Spleen (tissue), 7 donors: ENCODE results near the gene KRTAP4-8.
"Not testable (repeated sequence)": the region's sequence is repeated elsewhere in the genome, so short reads cannot be mapped to it uniquely, and the experiment has no call there.

Experiments used
- CTCF ChIP-seq, 11 experiments: fragments of 200-600 bp in 7 of 11; fragments of 450-650 bp in 4 of 11; sonication (generic) in 4 of 11; IDR thresholded peaks in 8 of 11; conservative IDR thresholded peaks in 3 of 11; 1 replicate in 7 of 11; 2 replicates in 4 of 11; pipeline versions ENCODE4 v1.4.0 to v1.8.0; 2016 to 2021; ENCODE audit warnings: antibody characterized with exemption in 11 of 11, inconsistent platforms in 4 of 11, mild to moderate bottlenecking in 1 of 11
- POLR2A ChIP-seq, 3 donors: fragments of 450-650 bp; IDR thresholded peaks; one replicate each; pipeline ENCODE4 v1.5.1; 2017; ENCODE audit warnings: antibody characterized with exemption in 3 of 3, mild to moderate bottlenecking in 1 of 3
- POLR2AphosphoS5 ChIP-seq, 3 donors: sonication (generic); formaldehyde crosslinking; IDR thresholded peaks; one replicate each; pipeline ENCODE4 v1.5.1; 2017; ENCODE audit warnings: antibody characterized with exemption in 3 of 3
- donor health status: DM: no; HTN: no; CAD: no; lungs with moderate emphysema.
- donor health status: DM: no; HTN: no; CAD: no.
- donor health status: DM: no; HTN: no; CAD: no.

GRCh38 chr17:41119696-41120690 lies 22.1 kb upstream of the KRTAP4-8 start:
- peak in 1 of 11 experiments; percentile 21 for TF ChIP-seq CTCF (IDR thresholded peaks at IDR 0.05 in 8 of 11, conservative IDR thresholded peaks at IDR 0.05 in 3 of 11)
- not testable (repeated sequence) for TF ChIP-seq POLR2A (IDR thresholded peaks at IDR 0.05)
- peak in 1 of 3 donors; percentile 35 for TF ChIP-seq POLR2AphosphoS5 (IDR thresholded peaks at IDR 0.05)
